Measurements from ENCODE around the gene MAP3K10. TPM values are rescaled to one million over a fixed set of nuclear protein-coding genes. Genes with fewer than 3 reads are reported as not detected.

Gene MAP3K10
- total and polyA plus RNA-seq, 9 of the 15 experiments (the other 6 are each of a cell fraction or from before 2014, with no cell fraction given), result 0.01 to 8.0 (median 2.7) TPM; not detected in 1

- TF ChIP-seq ZNF23 (CRISPR knock-in tag; IDR thresholded peaks at IDR 0.05) (no peak), NR1H2 (CRISPR knock-in tag; IDR thresholded peaks at IDR 0.05) (no peak), NFE2L1 (tag; IDR thresholded peaks at IDR 0.05; ENCODE audit: borderline replicate concordance, low read depth) (no peak), ZNF184 (CRISPR knock-in tag; IDR thresholded peaks at IDR 0.05) (no peak), ZKSCAN8 (CRISPR knock-in tag; IDR thresholded peaks at IDR 0.05) (no peak), NR2C2 (CRISPR knock-in tag; IDR thresholded peaks at IDR 0.05) (no peak), NR2C2 (tag; IDR thresholded peaks at IDR 0.05) (peak; percentile 70), SPI1 (IDR thresholded peaks at IDR 0.05; ENCODE audit: borderline replicate concordance, low read depth, low read length) (no peak), BDP1 (IDR thresholded peaks at IDR 0.05; ENCODE audit: insufficient read depth, insufficient read length) (no peak), ATF7 (IDR thresholded peaks at IDR 0.05) (peak; percentile 71), ZNF140 (CRISPR knock-in tag; IDR thresholded peaks at IDR 0.05) (no peak), MBD2 (IDR thresholded peaks at IDR 0.05; ENCODE audit: borderline replicate concordance, low read depth) (peak; percentile 30; the same call in 1 of the 2 replicates), HMG20B (CRISPR knock-in tag; IDR thresholded peaks at IDR 0.05) (no peak), MYBL2 (IDR thresholded peaks at IDR 0.05; ENCODE audit: low read depth) (no peak), MYBL2 (CRISPR knock-in tag; IDR thresholded peaks at IDR 0.05; ENCODE audit: borderline replicate concordance) (no peak), ADNP (tag; IDR thresholded peaks at IDR 0.05) (no peak), ZNF589 (CRISPR knock-in tag; IDR thresholded peaks at IDR 0.05; ENCODE audit: low read depth) (no peak; the same call in 1 of the 2 replicates), TAL1 (IDR thresholded peaks at IDR 0.05) (no peak), MCM7 (IDR thresholded peaks at IDR 0.05) (no peak), RUNX1 (IDR thresholded peaks at IDR 0.05; ENCODE audit: low read depth) (no peak), ERF (CRISPR knock-in tag; IDR thresholded peaks at IDR 0.05) (no peak), TEAD1 (CRISPR knock-in tag; IDR thresholded peaks at IDR 0.05) (0 out of 4 replicates have a peak, but pooled peaks of 1 of the 2 experiments have one; percentile 20), NFYB (IDR thresholded peaks at IDR 0.05; ENCODE audit: extremely low read depth, insufficient read length) (no peak), RBM25 (IDR thresholded peaks at IDR 0.05; ENCODE audit: low read depth, low read length, severe bottlenecking) (no peak), STAT5A (IDR thresholded peaks at IDR 0.05; ENCODE audit: borderline replicate concordance, low read length) (no peak), CBFB (CRISPR knock-in tag; IDR thresholded peaks at IDR 0.05) (peak; percentile 84; the same call in 1 of the 2 replicates)
- TF ChIP-seq, protein P1, sequence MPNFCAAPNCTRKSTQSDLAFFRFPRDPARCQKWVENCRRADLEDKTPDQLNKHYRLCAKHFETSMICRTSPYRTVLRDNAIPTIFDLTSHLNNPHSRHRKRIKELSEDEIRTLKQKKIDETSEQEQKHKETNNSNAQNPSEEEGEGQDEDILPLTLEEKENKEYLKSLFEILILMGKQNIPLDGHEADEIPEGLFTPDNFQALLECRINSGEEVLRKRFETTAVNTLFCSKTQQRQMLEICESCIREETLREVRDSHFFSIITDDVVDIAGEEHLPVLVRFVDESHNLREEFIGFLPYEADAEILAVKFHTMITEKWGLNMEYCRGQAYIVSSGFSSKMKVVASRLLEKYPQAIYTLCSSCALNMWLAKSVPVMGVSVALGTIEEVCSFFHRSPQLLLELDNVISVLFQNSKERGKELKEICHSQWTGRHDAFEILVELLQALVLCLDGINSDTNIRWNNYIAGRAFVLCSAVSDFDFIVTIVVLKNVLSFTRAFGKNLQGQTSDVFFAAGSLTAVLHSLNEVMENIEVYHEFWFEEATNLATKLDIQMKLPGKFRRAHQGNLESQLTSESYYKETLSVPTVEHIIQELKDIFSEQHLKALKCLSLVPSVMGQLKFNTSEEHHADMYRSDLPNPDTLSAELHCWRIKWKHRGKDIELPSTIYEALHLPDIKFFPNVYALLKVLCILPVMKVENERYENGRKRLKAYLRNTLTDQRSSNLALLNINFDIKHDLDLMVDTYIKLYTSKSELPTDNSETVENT (CRISPR knock-in tag; IDR thresholded peaks at IDR 0.05), result no peak
- TF ChIP-seq, protein P2, sequence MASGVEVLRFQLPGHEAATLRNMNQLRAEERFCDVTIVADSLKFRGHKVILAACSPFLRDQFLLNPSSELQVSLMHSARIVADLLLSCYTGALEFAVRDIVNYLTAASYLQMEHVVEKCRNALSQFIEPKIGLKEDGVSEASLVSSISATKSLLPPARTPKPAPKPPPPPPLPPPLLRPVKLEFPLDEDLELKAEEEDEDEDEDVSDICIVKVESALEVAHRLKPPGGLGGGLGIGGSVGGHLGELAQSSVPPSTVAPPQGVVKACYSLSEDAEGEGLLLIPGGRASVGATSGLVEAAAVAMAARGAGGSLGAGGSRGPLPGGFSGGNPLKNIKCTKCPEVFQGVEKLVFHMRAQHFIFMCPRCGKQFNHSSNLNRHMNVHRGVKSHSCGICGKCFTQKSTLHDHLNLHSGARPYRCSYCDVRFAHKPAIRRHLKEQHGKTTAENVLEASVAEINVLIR (CRISPR knock-in tag; IDR thresholded peaks at IDR 0.05), result peak; percentile 91
Observed at GRCh38 chr19:40190891-40191835, at the start of gene MAP3K10 (continued).

Measured in K562 (cell line).